H1 (cell line): ENCODE data around the gene DCP1A. TPM values are rescaled to one million over a fixed set of nuclear protein-coding genes. Genes with fewer than 3 reads are reported as not detected.
A peak's percentile ranks its signal among the peaks of the same experiment; 100 is the strongest.

Experiments used
- CTCF ChIA-PET: fragments of 300-600 bp; sonication (Branson Sonifier 250); formaldehyde crosslinking; loops from one replicate; lab custom pipeline; 2021; ENCODE audit not compliant: partially characterized antibody; lab: Charles Lee
- POLR2A ChIA-PET: fragments of 300-600 bp; sonication (Branson Sonifier 250); formaldehyde crosslinking; loops from one replicate; lab custom pipeline; 2021; ENCODE audit warnings: inconsistent platforms; ENCODE audit not compliant: partially characterized antibody; lab: Charles Lee
- DNase-seq, 2 experiments: peaks; one replicate each; pipeline versions ENCODE4 v3.0.0 to v3.0.0-alpha.2; 2010 to 2022; ENCODE audit warnings: low spot score in 2 of 2, low read depth in 1 of 2, mixed read lengths in 1 of 2
- FAIRE-seq: peaks from 2 replicates; lab custom pipeline; 2011; peaks lifted over from hg19 to GRCh38; lab: Jason Lieb, UNC
- H2AFZ ChIP-seq: 2 replicates; pipeline ENCODE4 v1.8.1; 2012; ENCODE audit warnings: low read length, inconsistent platforms
- H2AK5ac ChIP-seq: 2 replicates; pipeline ENCODE4 v1.6.1; 2013; ENCODE audit warnings: low read depth, low read length
- H2BK120ac ChIP-seq: replicated peaks from 2 replicates; pipeline ENCODE3; 2013; ENCODE audit warnings: low read depth, low read length, inconsistent platforms
- H2BK12ac ChIP-seq: 2 replicates; pipeline ENCODE4 v1.6.1; 2013; ENCODE audit warnings: low read depth, low read length
- H2BK15ac ChIP-seq: 2 replicates; pipeline ENCODE4 v1.6.1; 2013; ENCODE audit warnings: low read length
- H2BK20ac ChIP-seq: 2 replicates; pipeline ENCODE4 v1.6.1; 2013; ENCODE audit warnings: low read length
- H2BK5ac ChIP-seq: 2 replicates; pipeline ENCODE4 v1.6.1; 2013; ENCODE audit warnings: low read depth, low read length
- H3K14ac ChIP-seq: 2 replicates; pipeline ENCODE4 v1.6.1; 2013; ENCODE audit warnings: inconsistent platforms; ENCODE audit not compliant: insufficient read length
- H3K18ac ChIP-seq: 2 replicates; pipeline ENCODE4 v1.6.1; 2013; ENCODE audit warnings: low read length; ENCODE audit errors: extremely low read depth
- H3K23ac ChIP-seq: 2 replicates; pipeline ENCODE4 v1.6.1; 2013; ENCODE audit warnings: inconsistent platforms; ENCODE audit not compliant: insufficient read length
- H3K23me2 ChIP-seq: 2 replicates; pipeline ENCODE4 v1.6.1; 2013; ENCODE audit warnings: low read depth, low read length
- H3K27ac ChIP-seq: 2 replicates; pipeline ENCODE4 v1.6.1; 2011; ENCODE audit warnings: low read depth, low read length, inconsistent platforms
- H3K27me3 ChIP-seq, 4 experiments: replicated peaks in 1 of 4; 1 replicate in 1 of 4; 2 replicates in 3 of 4; pipeline versions ENCODE4 v1.6.1 to v1.8.1; 2011 to 2013; ENCODE audit warnings: low read length in 3 of 4, mild to moderate bottlenecking in 3 of 4, inconsistent platforms in 2 of 4, mixed read lengths in 2 of 4, moderate library complexity in 1 of 4; ENCODE audit not compliant: control insufficient read depth in 3 of 4, insufficient read depth in 3 of 4; ENCODE audit errors: extremely low read depth in 1 of 4
- H3K36me3 ChIP-seq, 4 experiments: 2 replicates each; pipeline versions ENCODE4 v1.6.1 to v1.8.1; 2011 to 2013; ENCODE audit warnings: mild to moderate bottlenecking in 4 of 4, low read length in 3 of 4, moderate library complexity in 2 of 4, control low read depth in 1 of 4, inconsistent platforms in 1 of 4; ENCODE audit not compliant: insufficient read depth in 4 of 4, control insufficient read depth in 2 of 4
- H3K4ac ChIP-seq: replicated peaks from 2 replicates; pipeline ENCODE3; 2013; ENCODE audit warnings: low read length, low read depth, mixed read lengths, inconsistent platforms; ENCODE audit not compliant: insufficient read length
- H3K4me1 ChIP-seq, 4 experiments: replicated peaks in 1 of 4; 1 replicate in 1 of 4; 2 replicates in 3 of 4; pipeline versions ENCODE4 v1.6.1 to v1.8.1; 2011 to 2013; ENCODE audit warnings: low read length in 3 of 4, inconsistent platforms in 2 of 4, mixed read lengths in 1 of 4; ENCODE audit not compliant: insufficient read depth in 4 of 4, control insufficient read depth in 3 of 4
- H3K4me2 ChIP-seq, 2 experiments: 2 replicates each; pipeline versions ENCODE4 v1.6.1 to v1.8.1; 2011 to 2013; ENCODE audit warnings: low read depth in 2 of 2, low read length in 2 of 2, control low read depth in 1 of 2, inconsistent platforms in 1 of 2, mild to moderate bottlenecking in 1 of 2; ENCODE audit not compliant: insufficient read depth in 1 of 2
- H3K4me3 ChIP-seq, 4 experiments: fragments of 200-600, 300-600 bp in 1 of 4; sonication (generic), shearing (Covaris generic), sonication (Bioruptor Twin) in 1 of 4; 2 replicates each; pipeline versions ENCODE4 v1.5.1 to v1.8.1; 2011 to 2016; ENCODE audit warnings: low read length in 4 of 4, low read depth in 3 of 4, control low read depth in 2 of 4, inconsistent platforms in 2 of 4, mild to moderate bottlenecking in 2 of 4, mixed read lengths in 1 of 4, moderate library complexity in 1 of 4; ENCODE audit not compliant: insufficient read depth in 2 of 4; ENCODE audit errors: extremely low read depth in 1 of 4
- H3K56ac ChIP-seq: replicated peaks from 2 replicates; pipeline ENCODE3; 2013; ENCODE audit warnings: low read depth, mild to moderate bottlenecking, mixed read lengths, low read length, inconsistent platforms; ENCODE audit not compliant: insufficient read length
- H3K79me1 ChIP-seq: 2 replicates; pipeline ENCODE4 v1.6.1; 2013; ENCODE audit warnings: low read depth, low read length, control low read depth
- H3K79me2 ChIP-seq, 2 experiments: 2 replicates each; pipeline versions ENCODE4 v1.6.1 to v1.8.1; 2012 to 2013; ENCODE audit warnings: low read length in 2 of 2, mild to moderate bottlenecking in 2 of 2, inconsistent platforms in 1 of 2; ENCODE audit not compliant: insufficient read depth in 2 of 2, control insufficient read depth in 1 of 2
- H3K9ac ChIP-seq, 4 experiments: replicated peaks in 1 of 4; 1 replicate in 1 of 4; 2 replicates in 3 of 4; pipeline versions ENCODE4 v1.6.1 to v1.8.1; 2011 to 2013; ENCODE audit warnings: low read depth in 3 of 4, low read length in 3 of 4, control low read depth in 2 of 4, mild to moderate bottlenecking in 2 of 4, moderate library complexity in 2 of 4, inconsistent platforms in 1 of 4; ENCODE audit errors: extremely low read depth in 1 of 4
- H3K9me3 ChIP-seq, 2 experiments: 2 replicates each; pipeline versions ENCODE4 v1.6.1 to v1.8.1; 2012 to 2013; ENCODE audit warnings: mild to moderate bottlenecking in 2 of 2, moderate library complexity in 2 of 2, control low read depth in 1 of 2, inconsistent platforms in 1 of 2, low read depth in 1 of 2, low read length in 1 of 2, mixed read lengths in 1 of 2; ENCODE audit not compliant: insufficient read depth in 2 of 2
- H4K20me1 ChIP-seq, 2 experiments: replicated peaks in 1 of 2; 2 replicates each; pipeline versions ENCODE3 to v1.8.1; 2011 to 2013; ENCODE audit warnings: inconsistent platforms in 2 of 2, low read length in 2 of 2, mild to moderate bottlenecking in 1 of 2; ENCODE audit not compliant: insufficient read depth in 2 of 2, control insufficient read depth in 1 of 2
- H4K5ac ChIP-seq: 2 replicates; pipeline ENCODE4 v1.6.1; 2013; ENCODE audit warnings: low read length, low read depth, mixed read lengths, inconsistent platforms; ENCODE audit not compliant: insufficient read length
- H4K8ac ChIP-seq: 2 replicates; pipeline ENCODE4 v1.8.0; 2013; ENCODE audit warnings: mild to moderate bottlenecking, moderate library complexity, low read length, inconsistent platforms; ENCODE audit not compliant: insufficient read depth; ENCODE audit errors: extremely low read depth
- H4K91ac ChIP-seq: replicated peaks from 2 replicates; pipeline ENCODE3; 2013; ENCODE audit warnings: low read length, mixed read lengths, inconsistent platforms; ENCODE audit not compliant: insufficient read length
- CEBPB ChIP-seq: IDR thresholded peaks from 2 replicates; pipeline ENCODE4 v1.6.1; 2012; ENCODE audit warnings: low read depth, low read length
- EZH2 ChIP-seq: fragments of 200-600 bp; sonication (generic); IDR thresholded peaks from 2 replicates; pipeline ENCODE4 v1.7.1; 2012; ENCODE audit warnings: low read depth, mild to moderate bottlenecking, moderate library complexity, low read length, inconsistent platforms; ENCODE audit not compliant: severe bottlenecking
- MAX ChIP-seq: IDR thresholded peaks from 2 replicates; pipeline ENCODE4 v1.6.1; 2012; ENCODE audit warnings: inconsistent platforms
- POU5F1 ChIP-seq: IDR thresholded peaks from 2 replicates; pipeline ENCODE4 v1.6.1; 2011; ENCODE audit warnings: low read depth, mild to moderate bottlenecking, low read length, moderate library complexity
- RAD21 ChIP-seq, 2 experiments: IDR thresholded peaks in 1 of 2; conservative IDR thresholded peaks in 1 of 2; 2 replicates each; pipeline ENCODE4 v1.6.1; 2011; ENCODE audit warnings: low read depth in 2 of 2, low read length in 2 of 2, improper control_type of control experiment in 1 of 2, inconsistent platforms in 1 of 2, mild to moderate bottlenecking in 1 of 2, moderate library complexity in 1 of 2
- SIX5 ChIP-seq: IDR thresholded peaks from 2 replicates; pipeline ENCODE4 v1.6.1; 2011; ENCODE audit warnings: mild to moderate bottlenecking, low read depth, low read length
- WGBS, 2 experiments: shearing (Covaris generic) in 1 of 2; methylation state at CpG; one replicate each; pipeline versions ENCODE4 v1.1.6 to v1.1.7; 2013 to 2015; ENCODE audit warnings: low lambda C conversion rate in 2 of 2, mixed read lengths in 2 of 2, inconsistent platforms in 1 of 2, low coverage in 1 of 2, missing lambda C conversion rate in 1 of 2; ENCODE audit not compliant: insufficient replicate concordance in 2 of 2, insufficient coverage in 1 of 2, insufficient read length in 1 of 2; ENCODE audit errors: extremely low coverage in 1 of 2, missing lambda C conversion rate in 1 of 2; 5-methylcytosine and 5-hydroxymethylcytosine counted together
- polyA plus RNA-seq, 7 experiments: library from polyadenylated mRNA; depleted of rRNA in 3 of 7; stranded (reverse) in 5 of 7; unstranded in 2 of 7; fragments of >200 nt in 5 of 7; fragments of 200-250 nt in 2 of 7; gene quantifications; 1 replicate in 5 of 7; 2 replicates in 1 of 7; 4 replicates in 1 of 7; pipeline versions ENCODE4 v1.2.1 to v1.2.3, GENCODE V29; 2011 to 2013; ENCODE audit warnings: missing spikeins in 2 of 7, mixed read lengths in 2 of 7
- total RNA-seq: library from RNA; stranded (reverse); fragmentation: NEBNext Ultra II Directional; extraction: Animal tissue kit (Norgen Biotek cat#: 25700); gene quantifications from 2 replicates; pipeline ENCODE4 v1.2.1, GENCODE V29; 2021
- TF ChIP-seq, protein P1 (sequence below): IDR thresholded peaks from 2 replicates; pipeline ENCODE4 v1.6.1; 2012; ENCODE audit warnings: inconsistent platforms

The DCP1A gene
- total and polyA plus RNA-seq, 2 of the 8 experiments (the other 6 are each of a cell fraction or from before 2014, with no cell fraction given), result 13.2 to 15.9 TPM

DNA sequence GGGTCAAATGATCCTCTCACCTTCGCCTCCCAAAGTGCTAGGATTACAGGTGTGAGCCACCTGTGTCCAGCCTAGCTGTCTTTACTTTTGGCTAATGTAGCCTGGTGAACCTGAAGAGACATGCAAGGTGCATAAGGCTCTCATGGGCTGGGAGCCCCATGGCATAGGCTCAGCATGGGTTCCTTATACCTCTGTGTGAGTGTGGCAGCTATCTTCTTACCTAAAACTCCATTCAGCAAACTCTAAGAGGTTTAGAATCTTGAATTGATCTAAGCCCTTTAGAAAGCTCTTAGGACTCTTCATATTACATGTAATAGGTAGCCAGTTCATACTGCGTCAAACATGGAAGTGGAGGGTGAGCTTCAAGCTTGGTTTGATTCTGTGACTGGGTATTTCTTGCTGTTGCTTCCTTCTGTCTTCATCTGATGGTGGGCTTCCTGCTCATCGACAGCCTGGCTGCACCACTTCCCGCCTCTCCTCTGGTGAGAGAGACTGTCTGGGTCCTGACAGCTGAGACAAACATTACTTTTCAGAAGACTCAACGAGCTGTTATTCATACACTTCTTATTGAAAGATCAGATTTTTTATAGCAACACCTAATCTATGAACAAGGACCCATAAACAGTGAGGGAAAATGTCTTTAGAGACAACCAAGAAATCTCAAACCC lies 72.3 kb downstream of the DCP1A start:
- Histone ChIP-seq H3K9ac (no peak overlapping the region), H3K36me3 (no peaks in the 10 kb centered on the region), H3K4me3 (no peak overlapping the region), H3K79me2 (no peaks in the 10 kb centered on the region), H3K18ac (no peak overlapping the region), H3K9me3 (no peaks in the 10 kb centered on the region), H4K5ac (no peak overlapping the region), H4K20me1 (no peaks in the 10 kb centered on the region), H2BK120ac (no peak overlapping the region), H3K79me1 (no peaks in the 10 kb centered on the region), H3K27ac (no peak overlapping the region), H2BK5ac (no peak overlapping the region), H2BK20ac (no peak overlapping the region), H3K56ac (no peak overlapping the region), H3K27me3 (no peaks in the 10 kb centered on the region; a peak in 2 of 7 replicates), H2AK5ac (no peak overlapping the region), H4K91ac (no peak overlapping the region), H3K4me1 (peaks cover 0 to 9% (median 6%) of the 10 kb centered on the region in 4 experiments; a peak in 5 of 7 replicates), H3K4ac (no peak overlapping the region), H2BK12ac (0 out of 2 replicates have a peak overlapping the region, but pooled peaks have one; percentile 18), H3K4me2 (no peak overlapping the region), H3K23ac (no peak overlapping the region), H3K14ac (no peak overlapping the region), H4K8ac (no peak overlapping the region), H3K23me2 (0 out of 2 replicates have a peak, but pooled peaks cover 1% of the 10 kb centered on the region), H2AFZ (peak overlapping the region; percentile 38; the same call in 1 of the 2 replicates), H2BK15ac (0 out of 2 replicates have a peak overlapping the region, but pooled peaks have one; percentile 5)
- TF ChIP-seq EZH2 (no peak), CEBPB (no peak), RAD21 (IDR thresholded peaks at IDR 0.05 in 1 of 2, conservative IDR thresholded peaks at IDR 0.05 in 1 of 2; ENCODE audit: low read depth in 2 of 2, low read length in 2 of 2) (no peak), SIX5 (no peak), MAX (peak; percentile 78), POU5F1 (no peak)
- TF ChIP-seq, protein P1, sequence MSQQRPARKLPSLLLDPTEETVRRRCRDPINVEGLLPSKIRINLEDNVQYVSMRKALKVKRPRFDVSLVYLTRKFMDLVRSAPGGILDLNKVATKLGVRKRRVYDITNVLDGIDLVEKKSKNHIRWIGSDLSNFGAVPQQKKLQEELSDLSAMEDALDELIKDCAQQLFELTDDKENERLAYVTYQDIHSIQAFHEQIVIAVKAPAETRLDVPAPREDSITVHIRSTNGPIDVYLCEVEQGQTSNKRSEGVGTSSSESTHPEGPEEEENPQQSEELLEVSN, result peak; percentile 98
- ChIA-PET CTCF (interaction anchor here (0.6 to 2.6 kb wide), 6 partner anchors 13 to 91 kb away, joined by 3 to 7 read pairs (median 4); no protein-coding TSS in a partner anchor), POLR2A (interaction anchor here (0.7 to 6.3 kb wide), 14 partner anchors 10 to 71 kb away, joined by 3 to 52 read pairs (median 4); partner anchors contain the start of gene TKT)
- FAIRE-seq (peak; percentile 7), DNase-seq (no peak)
- WGBS, 2 experiments, result 78% methylated on average over 5 of the region's 5 CpGs; no CpG with 5 or more reads in 1 of the 2 experiments
